Activated CD8-positive, alpha-beta T cell treated with anti-CD3 and anti-CD28 coated beads for 36 hours (primary cell): ENCODE measurements around the gene PCSK5. TPM values are rescaled to one million over a fixed set of nuclear protein-coding genes. Genes with fewer than 3 reads are reported as not detected.

Source experiments
- ATAC-seq: fragments of 200-7000 bp; cut with Tn5 transposase; one replicate; pipeline ENCODE4 v1.10.0; 2021; ENCODE audit warnings: mild to moderate bottlenecking, moderate library complexity
- CTCF ChIA-PET: fragments of 350-600 bp; sonication (Branson Sonifier 250); formaldehyde crosslinking; loops from one replicate; lab custom pipeline; 2021; ENCODE audit warnings: antibody characterized with exemption; lab: Charles Lee
- POLR2A ChIA-PET: fragments of 350-600 bp; sonication (Branson Sonifier 250); formaldehyde crosslinking; loops from one replicate; lab custom pipeline; 2021; ENCODE audit warnings: antibody characterized with exemption; lab: Charles Lee
- DNase-seq: peaks from one replicate; pipeline ENCODE4 v3.0.0-alpha.2; 2020
- H3K27ac Mint-ChIP-seq: one replicate; pipeline ENCODE4 v1.8.0; 2021; ENCODE audit warnings: mild to moderate bottlenecking, mixed read lengths
- H3K27me3 Mint-ChIP-seq: one replicate; pipeline ENCODE4 v1.8.0; 2021; ENCODE audit warnings: mixed read lengths
- H3K36me3 Mint-ChIP-seq: one replicate; pipeline ENCODE4 v1.8.0; 2021; ENCODE audit warnings: low read depth, mixed read lengths
- H3K4me1 Mint-ChIP-seq: one replicate; pipeline ENCODE4 v1.8.0; 2021; ENCODE audit warnings: low read depth, mixed read lengths
- H3K4me3 Mint-ChIP-seq: one replicate; pipeline ENCODE4 v1.8.0; 2021; ENCODE audit warnings: mild to moderate bottlenecking, moderate library complexity, mixed read lengths
- H3K9me3 Mint-ChIP-seq: one replicate; pipeline ENCODE4 v1.8.0; 2021; ENCODE audit warnings: mixed read lengths
- intact Hi-C: fragments of 100-400 bp; cut with micrococcal nuclease; formaldehyde crosslinking; loops from one replicate; pipeline ENCODE4 v1.10.0; 2022
- total RNA-seq, 2 experiments: library from RNA; stranded (reverse); gene quantifications; one replicate each; pipeline ENCODE4 v1.2.3, GENCODE V29; 2021
- TF ChIP-seq, protein P1 (sequence below): fragments of 200-600 bp; IDR thresholded peaks from one replicate; pipeline ENCODE4 v1.8.0; 2022; ENCODE audit warnings: antibody characterized with exemption, mild to moderate bottlenecking

Gene PCSK5
- total RNA-seq, 2 experiments from 2014 or later, result 4.7 to 5.2 TPM

DNA sequence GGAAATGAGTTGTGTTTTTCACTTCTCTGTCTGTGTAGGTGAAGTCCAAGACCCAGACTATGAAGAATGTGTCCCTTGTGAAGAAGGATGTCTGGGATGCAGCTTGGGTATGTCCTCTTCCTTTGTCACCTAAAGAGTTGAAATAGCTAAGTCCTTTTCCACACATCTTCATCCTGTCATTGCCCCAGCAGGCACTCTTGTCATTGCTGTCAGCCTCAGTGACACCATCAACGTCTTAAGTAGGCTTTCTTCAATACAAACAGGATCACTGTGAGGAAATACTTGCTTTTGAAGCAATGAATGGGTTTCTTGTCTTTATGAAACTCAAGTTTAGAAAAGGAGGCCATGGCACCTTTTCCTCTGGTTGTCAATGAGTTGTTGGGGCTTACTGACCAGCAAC is 350.1 kb downstream of the PCSK5 start:
- ATAC-seq, result no peak
- Mint-ChIP-seq H3K4me3 (no peak overlapping the region), H3K4me1 (no peaks in the 10 kb centered on the region), H3K27ac (no peak overlapping the region), H3K27me3 (peaks cover 2% of the 10 kb centered on the region), H3K36me3 (no peaks in the 10 kb centered on the region), H3K9me3 (no peaks in the 10 kb centered on the region)
- no peak for DNase-seq
- TF ChIP-seq, protein P1, sequence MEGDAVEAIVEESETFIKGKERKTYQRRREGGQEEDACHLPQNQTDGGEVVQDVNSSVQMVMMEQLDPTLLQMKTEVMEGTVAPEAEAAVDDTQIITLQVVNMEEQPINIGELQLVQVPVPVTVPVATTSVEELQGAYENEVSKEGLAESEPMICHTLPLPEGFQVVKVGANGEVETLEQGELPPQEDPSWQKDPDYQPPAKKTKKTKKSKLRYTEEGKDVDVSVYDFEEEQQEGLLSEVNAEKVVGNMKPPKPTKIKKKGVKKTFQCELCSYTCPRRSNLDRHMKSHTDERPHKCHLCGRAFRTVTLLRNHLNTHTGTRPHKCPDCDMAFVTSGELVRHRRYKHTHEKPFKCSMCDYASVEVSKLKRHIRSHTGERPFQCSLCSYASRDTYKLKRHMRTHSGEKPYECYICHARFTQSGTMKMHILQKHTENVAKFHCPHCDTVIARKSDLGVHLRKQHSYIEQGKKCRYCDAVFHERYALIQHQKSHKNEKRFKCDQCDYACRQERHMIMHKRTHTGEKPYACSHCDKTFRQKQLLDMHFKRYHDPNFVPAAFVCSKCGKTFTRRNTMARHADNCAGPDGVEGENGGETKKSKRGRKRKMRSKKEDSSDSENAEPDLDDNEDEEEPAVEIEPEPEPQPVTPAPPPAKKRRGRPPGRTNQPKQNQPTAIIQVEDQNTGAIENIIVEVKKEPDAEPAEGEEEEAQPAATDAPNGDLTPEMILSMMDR, result no peak
- intact Hi-C loops, result no loop called here
- ChIA-PET POLR2A (no interaction called here), CTCF (interaction anchor here (1.1 kb wide), 1 partner anchor 62 kb away, joined by 3 read pairs; no protein-coding TSS in a partner anchor)

DNA sequence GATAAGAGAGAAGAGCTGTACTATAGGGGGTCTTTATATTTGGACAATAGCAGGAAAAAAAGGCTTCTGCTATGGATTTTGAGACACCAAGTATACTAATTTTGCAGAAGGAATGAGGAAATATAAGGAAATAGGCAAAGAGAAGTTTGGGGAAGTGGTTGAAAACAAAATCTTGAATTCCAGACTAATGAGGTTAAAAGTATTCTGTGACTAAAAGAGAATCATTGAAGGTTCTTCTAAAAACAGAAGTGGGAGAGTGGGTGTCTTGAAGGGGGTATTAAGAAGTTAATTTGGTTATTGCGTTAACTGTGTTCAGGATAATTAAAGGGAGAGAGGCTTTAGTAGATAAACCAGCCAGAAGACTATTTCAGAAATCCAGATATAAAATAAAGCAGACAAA is 355.0 kb downstream of the PCSK5 start:
- POLR2A ChIA-PET, result no interaction called here
- CTCF ChIA-PET, result no interaction called here
- no peaks in the 10 kb centered on the region for H3K4me1 Mint-ChIP-seq
- peaks cover 2% of the 10 kb centered on the region for H3K27me3 Mint-ChIP-seq
- TF ChIP-seq, protein P1, result no peak
- no peak overlapping the region for H3K27ac Mint-ChIP-seq
- no peaks in the 10 kb centered on the region for H3K36me3 Mint-ChIP-seq
- H3K4me3 Mint-ChIP-seq, result no peak overlapping the region
- H3K9me3 Mint-ChIP-seq, result no peaks in the 10 kb centered on the region
- DNase-seq, result no peak
- intact Hi-C loops, result no loop called here
- no peak for ATAC-seq

DNA sequence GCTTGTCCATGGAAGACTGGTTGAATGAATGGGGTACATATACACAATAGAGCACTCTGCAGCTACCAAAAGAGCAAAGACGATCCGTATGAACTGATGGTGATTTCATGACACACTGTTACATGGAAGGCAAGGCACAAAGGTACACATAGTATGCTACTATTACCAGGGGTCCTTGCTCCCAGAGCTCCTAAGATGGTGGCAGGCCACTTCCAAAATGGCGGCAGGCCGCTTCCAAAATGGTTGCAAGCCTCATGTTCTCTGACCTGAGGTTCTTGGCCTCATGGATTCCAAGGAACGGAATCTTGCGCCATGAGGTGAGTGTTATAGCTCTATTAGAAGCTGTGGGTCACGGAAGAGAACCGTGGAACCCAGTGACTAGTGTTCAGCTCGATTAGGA is 356.2 kb downstream of the PCSK5 start:
- DNase-seq, result no peak
- ChIA-PET CTCF (interaction anchor here (1.1 kb wide), 1 partner anchor 14 kb away, joined by 3 read pairs; no protein-coding TSS in a partner anchor), POLR2A (no interaction called here)
- peaks cover 2% of the 10 kb centered on the region for H3K27me3 Mint-ChIP-seq
- no peaks in the 10 kb centered on the region for H3K36me3 Mint-ChIP-seq
- no peak overlapping the region for H3K27ac Mint-ChIP-seq
- no peak overlapping the region for H3K4me3 Mint-ChIP-seq
- no peak for ATAC-seq
- H3K9me3 Mint-ChIP-seq, result no peaks in the 10 kb centered on the region
- intact Hi-C loops, result no loop called here
- TF ChIP-seq, protein P1, result no peak
- H3K4me1 Mint-ChIP-seq, result no peaks in the 10 kb centered on the region

GRCh38 chr9:76247426-76247825 is 357.0 kb downstream of the PCSK5 start:
- no peaks in the 10 kb centered on the region for H3K9me3 Mint-ChIP-seq
- POLR2A ChIA-PET, result no interaction called here
- H3K4me1 Mint-ChIP-seq, result no peaks in the 10 kb centered on the region

DNA sequence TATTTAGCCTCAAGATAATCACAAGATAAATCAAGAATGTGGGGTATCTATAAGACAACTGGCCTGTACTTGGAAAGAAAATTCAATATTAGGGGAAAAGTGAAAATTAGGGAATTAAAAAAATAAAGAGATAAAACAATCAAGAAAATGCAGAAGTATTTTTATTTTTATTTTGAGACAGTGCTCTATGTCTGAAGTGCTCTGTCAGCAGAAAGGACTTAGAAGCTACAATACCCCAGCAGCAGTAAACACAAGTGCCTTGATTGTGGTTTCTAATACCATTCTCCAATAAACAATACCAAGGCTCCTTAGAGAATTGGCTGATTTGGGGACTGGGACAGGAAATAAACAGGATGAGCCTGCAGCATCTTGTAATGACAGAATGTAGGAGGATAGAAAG is 358.8 kb downstream of the PCSK5 start:
- intact Hi-C loops, result no loop called here
- CTCF ChIA-PET, result no interaction called here
- H3K27me3 Mint-ChIP-seq, result peaks cover 2% of the 10 kb centered on the region
- TF ChIP-seq, protein P1, result no peak
- no peaks in the 10 kb centered on the region for H3K4me1 Mint-ChIP-seq
- H3K4me3 Mint-ChIP-seq, result no peak overlapping the region
- H3K36me3 Mint-ChIP-seq, result no peaks in the 10 kb centered on the region
- DNase-seq (no peak), ATAC-seq (no peak)
- H3K27ac Mint-ChIP-seq, result no peak overlapping the region
- H3K9me3 Mint-ChIP-seq, result no peaks in the 10 kb centered on the region
- POLR2A ChIA-PET, result no interaction called here

More at GRCh38 chr9:76247426-76247825, 357.0 kb downstream of the PCSK5 start:
- TF ChIP-seq, protein P1, result no peak
- CTCF ChIA-PET, result interaction anchor here (1.1 kb wide), 1 partner anchor 13 kb away, joined by 3 read pairs; no protein-coding TSS in a partner anchor
- intact Hi-C loops, result no loop called here
- DNase-seq (no peak), ATAC-seq (no peak)
- peaks cover 2% of the 10 kb centered on the region for H3K27me3 Mint-ChIP-seq
- no peak overlapping the region for H3K4me3 Mint-ChIP-seq
- H3K27ac Mint-ChIP-seq, result no peak overlapping the region
- H3K36me3 Mint-ChIP-seq, result no peaks in the 10 kb centered on the region
